GM06990 (cell line): ENCODE measurements around the gene SH3RF2.

Experiments
- DNase-seq: peaks from one replicate; pipeline ENCODE4 v3.0.0-alpha.2; 2011; ENCODE audit not compliant: insufficient read length; ENCODE audit errors: extremely low read depth
- H3K27me3 ChIP-seq: replicated peaks from 2 replicates; pipeline ENCODE4 v1.6.0; 2011; ENCODE audit warnings: low read length; ENCODE audit not compliant: control insufficient read depth, insufficient read depth
- H3K36me3 ChIP-seq: 2 replicates; pipeline ENCODE4 v1.5.1; 2011; ENCODE audit warnings: low read length; ENCODE audit not compliant: control insufficient read depth, insufficient read depth
- H3K4me3 ChIP-seq: replicated peaks from 2 replicates; pipeline ENCODE4 v1.5.1; 2011; ENCODE audit warnings: low read depth, mild to moderate bottlenecking, control low read depth, low read length
- CTCF ChIP-seq: IDR thresholded peaks from 2 replicates; pipeline ENCODE4 v1.5.1; 2011; ENCODE audit warnings: low read length, control low read depth, mild to moderate bottlenecking, inconsistent platforms; ENCODE audit not compliant: insufficient read depth, poor library complexity, severe bottlenecking

Gene SH3RF2

GRCh38 chr5:146071171-146071570 lies 134.8 kb downstream of the SH3RF2 start:
- no peak for DNase-seq
- Histone ChIP-seq H3K36me3 (no peaks in the 10 kb centered on the region), H3K4me3 (no peak overlapping the region), H3K27me3 (no peaks in the 10 kb centered on the region)
- TF ChIP-seq CTCF = no peak

DNA sequence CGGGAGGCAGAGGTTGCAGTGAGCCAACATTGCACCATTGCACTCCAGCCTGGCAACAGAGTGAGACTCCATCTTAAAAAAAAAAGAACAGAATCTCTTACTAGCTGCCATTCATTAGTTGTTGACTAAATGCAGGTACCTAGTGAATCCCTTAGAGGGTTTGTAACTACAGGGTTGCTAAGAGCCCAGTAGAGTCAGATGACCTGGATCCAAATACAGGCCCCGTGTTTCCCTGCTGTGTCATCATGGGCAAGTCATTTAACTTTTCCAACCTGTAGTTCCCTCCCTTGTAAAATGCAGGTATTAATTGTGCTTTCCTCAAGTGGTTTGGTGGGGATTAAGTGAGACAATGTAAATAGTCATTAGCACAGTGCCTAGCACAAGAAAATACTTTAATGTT lies 136.2 kb downstream of the SH3RF2 start:
- no peak for TF ChIP-seq CTCF

DNA sequence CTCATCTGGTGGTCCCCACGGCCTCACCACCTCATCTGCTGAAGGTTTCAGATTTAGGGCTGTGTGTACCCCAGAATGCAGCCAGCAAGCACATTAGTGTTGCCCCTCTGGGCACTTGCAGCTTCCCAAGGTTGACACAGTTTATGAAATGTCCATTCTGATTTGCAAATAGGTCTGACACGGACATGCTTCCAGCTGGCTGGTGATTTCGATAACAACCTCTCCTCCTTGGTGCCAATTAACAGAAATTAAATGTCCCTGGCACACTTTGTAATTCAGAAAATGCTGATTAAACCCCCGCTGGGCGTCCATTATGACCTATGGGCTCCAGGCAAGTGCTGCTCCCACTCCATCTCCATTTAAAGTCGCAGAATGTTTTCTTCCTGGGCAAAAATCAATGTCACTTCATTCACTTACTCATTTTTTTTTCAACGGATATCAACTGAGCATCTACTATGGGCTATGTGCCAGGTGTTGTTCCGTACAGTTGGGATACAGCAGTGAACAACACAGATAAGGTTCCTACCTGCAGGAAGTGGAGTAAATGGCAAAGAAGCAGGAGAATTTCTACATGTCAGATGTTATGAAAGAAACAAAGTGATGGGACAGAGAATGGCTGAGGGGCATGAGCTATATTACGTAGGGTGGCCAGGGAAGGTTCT lies 137.0 kb downstream of the SH3RF2 start:
- no peak overlapping the region for H3K4me3 ChIP-seq
- TF ChIP-seq CTCF = no peak
- no peaks in the 10 kb centered on the region for H3K36me3 ChIP-seq
- no peaks in the 10 kb centered on the region for H3K27me3 ChIP-seq
- no peak for DNase-seq

More for the DNA sequence above, 136.2 kb downstream of the SH3RF2 start:
- Histone ChIP-seq H3K27me3 (no peaks in the 10 kb centered on the region), H3K4me3 (no peak overlapping the region), H3K36me3 (no peaks in the 10 kb centered on the region)
- no peak for DNase-seq

- TF ChIP-seq CTCF = no peak
- no peak overlapping the region for H3K4me3 ChIP-seq
- H3K27me3 ChIP-seq = no peaks in the 10 kb centered on the region
- DNase-seq = no peak
- no peaks in the 10 kb centered on the region for H3K36me3 ChIP-seq
These were observed 139.7 kb downstream of the SH3RF2 start for GRCh38 chr5:146076028-146076427.

- Histone ChIP-seq H3K27me3 (no peaks in the 10 kb centered on the region), H3K4me3 (no peak overlapping the region), H3K36me3 (no peaks in the 10 kb centered on the region)
- DNase-seq = no peak
- TF ChIP-seq CTCF = no peak
These were observed 140.1 kb downstream of the SH3RF2 start for GRCh38 chr5:146076455-146076854.

DNA sequence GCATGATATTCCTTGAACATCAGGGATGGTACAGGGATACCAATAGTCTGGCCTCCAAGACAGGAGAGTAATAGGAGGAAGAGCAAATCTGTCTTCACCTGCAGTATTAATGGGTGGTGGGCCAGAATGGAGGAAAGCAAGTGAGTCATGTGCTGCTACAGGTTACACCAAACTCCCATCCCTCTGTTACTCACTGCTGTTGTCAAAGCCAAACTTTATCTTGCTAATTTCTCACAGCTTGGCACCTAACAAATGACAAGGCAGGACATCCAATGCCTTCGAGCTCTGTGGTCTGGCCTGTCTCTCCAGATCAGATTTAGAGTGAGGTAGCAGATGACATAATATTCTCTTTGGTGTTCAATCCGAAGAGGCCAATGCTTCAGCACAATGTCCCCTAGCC lies 142.2 kb downstream of the SH3RF2 start:
- TF ChIP-seq CTCF = no peak
- DNase-seq = no peak
- no peaks in the 10 kb centered on the region for H3K27me3 ChIP-seq
- no peak overlapping the region for H3K4me3 ChIP-seq
- H3K36me3 ChIP-seq = no peaks in the 10 kb centered on the region
